Stimulated activated CD8-positive, alpha-beta memory T cell treated with anti-CD3 and anti-CD28 coated beads, Interleukin-4, amount 100 ng/mL, for 24 hours (primary cell): Measurements from ENCODE around the gene UBE2E1.
A peak's percentile ranks its signal among the peaks of the same experiment; 100 is the strongest.

Experiments used
- DNase-seq: peaks from one replicate; pipeline ENCODE4 v3.0.0-alpha.2; 2020; ENCODE audit warnings: low read depth

Gene UBE2E1

GRCh38 chr3:23805633-23806533 is at the start of gene UBE2E1:
UBE2E1 (plus strand) TSS chr3:23805955; CDS start chr3:23807270, 1,315 bp downstream.
- DNase-seq, result peak; percentile 52

GRCh38 chr3:23756206-23756840 is 49.4 kb upstream of the UBE2E1 start:
- no peak for DNase-seq

- no peak for DNase-seq
Observed at GRCh38 chr3:23758253-23758838, 47.4 kb upstream of the UBE2E1 start.

GRCh38 chr3:23760325-23760724 is 45.4 kb upstream of the UBE2E1 start:
- DNase-seq, result no peak

GRCh38 chr3:23760871-23761373 is 44.8 kb upstream of the UBE2E1 start:
- DNase-seq, result no peak

- no peak for DNase-seq
Observed at GRCh38 chr3:23761440-23761896, 44.3 kb upstream of the UBE2E1 start.

- DNase-seq, result no peak
Observed at GRCh38 chr3:23762214-23762613, 43.5 kb upstream of the UBE2E1 start.

- DNase-seq, result no peak
Observed at GRCh38 chr3:23762759-23763477, 42.8 kb upstream of the UBE2E1 start.

GRCh38 chr3:23764407-23764806 is 41.3 kb upstream of the UBE2E1 start:
- DNase-seq, result no peak

- no peak for DNase-seq
Observed at GRCh38 chr3:23767546-23767945, 38.2 kb upstream of the UBE2E1 start.

GRCh38 chr3:23775254-23775909 is 30.4 kb upstream of the UBE2E1 start:
- no peak for DNase-seq

- DNase-seq, result no peak
Observed at GRCh38 chr3:23776352-23776891, 29.3 kb upstream of the UBE2E1 start.

GRCh38 chr3:23778446-23778845 is 27.3 kb upstream of the UBE2E1 start:
- no peak for DNase-seq

- no peak for DNase-seq
Observed at GRCh38 chr3:23779841-23780240, 25.9 kb upstream of the UBE2E1 start.

GRCh38 chr3:23781051-23781450 is 24.7 kb upstream of the UBE2E1 start:
- DNase-seq, result no peak

- no peak for DNase-seq
Observed at GRCh38 chr3:23781871-23782270, 23.9 kb upstream of the UBE2E1 start.

GRCh38 chr3:23785097-23785645 is 20.6 kb upstream of the UBE2E1 start:
- no peak for DNase-seq

GRCh38 chr3:23785882-23786281 is 19.9 kb upstream of the UBE2E1 start:
- DNase-seq, result no peak

- no peak for DNase-seq
Observed at GRCh38 chr3:23791678-23792077, 14.1 kb upstream of the UBE2E1 start.

- no peak for DNase-seq
Observed at GRCh38 chr3:23793528-23794134, 12.1 kb upstream of the UBE2E1 start.
